Measurements from ENCODE around the gene ITPK1.

The ITPK1 gene

DNA sequence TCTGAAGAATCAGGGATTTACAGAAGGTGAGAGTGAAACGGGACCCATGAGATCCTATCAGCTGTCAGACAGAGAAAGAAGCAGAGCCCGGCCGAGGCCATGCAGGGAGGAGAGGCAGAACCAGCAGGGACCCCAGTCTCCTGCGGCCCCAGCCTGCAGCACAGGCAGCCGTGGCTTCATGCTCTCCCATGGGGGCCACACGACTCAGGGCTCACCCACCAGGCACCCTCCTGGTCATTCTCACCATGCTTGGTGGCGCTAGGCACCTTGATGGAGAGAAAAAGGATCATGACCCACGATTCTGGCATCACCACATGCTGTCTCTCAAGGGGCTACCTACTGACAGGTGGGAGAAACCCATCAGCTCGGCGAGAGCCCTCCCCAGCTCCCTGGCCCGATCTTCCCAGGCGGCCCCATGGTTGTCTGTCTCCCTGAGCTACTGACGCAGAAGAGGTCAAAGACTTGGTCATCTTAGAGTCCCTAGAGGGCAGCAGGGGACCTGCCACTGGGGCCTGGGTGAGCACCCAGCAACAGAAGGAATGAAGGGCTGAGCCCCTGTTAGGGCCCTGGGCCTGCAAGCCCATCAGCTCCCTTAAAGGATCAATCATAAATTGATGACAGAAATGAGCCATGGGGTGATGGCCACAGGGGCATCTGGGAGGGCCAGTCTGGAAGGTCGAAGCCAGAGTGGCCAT, 58.0 kb downstream of the ITPK1 start:
- no peak for DNase-seq

DNA sequence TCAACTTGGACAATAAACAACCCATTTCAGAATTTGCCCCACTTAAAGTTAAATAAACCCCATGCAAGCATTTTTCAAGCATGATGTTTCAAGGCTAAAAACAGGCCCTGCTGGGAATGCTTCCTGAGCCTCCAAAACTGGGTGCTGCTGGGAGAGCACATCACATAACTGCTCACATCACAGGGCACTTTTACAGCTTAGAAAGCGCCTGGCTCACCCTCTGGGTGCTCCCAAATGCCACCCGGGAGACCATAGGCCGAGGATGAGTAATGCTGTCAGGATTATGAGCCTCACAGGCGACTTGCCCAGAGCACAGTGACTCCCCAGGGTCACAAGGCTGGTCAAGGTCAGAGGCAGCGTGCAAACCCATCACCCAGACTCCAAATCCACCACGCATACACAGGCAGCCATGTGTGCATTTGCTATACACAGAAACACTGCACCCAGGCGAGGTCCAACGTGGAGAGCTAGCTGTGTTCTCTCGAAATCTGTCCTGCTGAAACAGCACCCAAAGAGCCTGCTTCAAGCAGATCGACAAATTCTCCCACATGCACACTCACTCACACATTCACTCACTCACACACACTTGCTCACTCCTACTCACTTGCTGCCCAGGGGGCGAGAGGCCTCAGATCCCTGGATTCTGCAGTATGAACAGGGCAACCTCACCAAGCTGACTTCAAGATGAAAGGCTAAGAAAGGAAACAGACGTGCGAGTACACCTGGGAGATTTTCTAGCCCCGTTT, 58.7 kb downstream of the ITPK1 start:
- DNase-seq: no peak

DNA sequence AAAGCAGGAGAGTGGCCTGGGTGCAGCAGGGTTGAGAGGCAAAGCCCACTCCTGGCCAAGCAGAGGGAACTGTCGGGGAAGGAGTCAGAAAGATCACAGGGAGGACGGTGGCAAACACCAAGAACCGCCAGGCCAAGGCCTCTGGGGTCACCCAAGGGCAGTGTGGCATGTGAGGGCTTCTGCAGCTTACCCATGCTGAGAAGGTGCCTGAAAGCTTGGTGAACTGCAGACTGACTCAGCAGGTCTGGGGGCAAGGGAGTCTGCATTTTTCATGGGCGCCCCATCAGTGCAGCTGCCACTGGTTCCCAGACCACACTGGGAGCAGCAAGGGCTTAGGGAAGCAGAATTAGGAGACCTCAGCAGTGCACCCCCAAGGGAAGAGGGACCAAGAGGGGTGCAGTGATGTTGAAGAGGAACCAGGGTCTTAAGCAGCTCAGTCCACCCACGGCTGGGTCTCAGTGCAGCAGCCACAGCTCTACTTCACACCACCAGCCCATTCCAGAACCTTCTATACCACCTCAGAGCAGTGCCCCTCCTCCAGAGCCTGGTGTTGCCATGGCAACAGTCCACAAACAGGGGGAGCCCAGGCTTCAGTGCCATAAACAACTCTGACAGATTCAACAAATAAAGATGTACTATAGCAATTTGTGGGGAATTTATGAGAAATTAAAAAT, 59.4 kb downstream of the ITPK1 start:
- DNase-seq: peak; percentile 19

DNA sequence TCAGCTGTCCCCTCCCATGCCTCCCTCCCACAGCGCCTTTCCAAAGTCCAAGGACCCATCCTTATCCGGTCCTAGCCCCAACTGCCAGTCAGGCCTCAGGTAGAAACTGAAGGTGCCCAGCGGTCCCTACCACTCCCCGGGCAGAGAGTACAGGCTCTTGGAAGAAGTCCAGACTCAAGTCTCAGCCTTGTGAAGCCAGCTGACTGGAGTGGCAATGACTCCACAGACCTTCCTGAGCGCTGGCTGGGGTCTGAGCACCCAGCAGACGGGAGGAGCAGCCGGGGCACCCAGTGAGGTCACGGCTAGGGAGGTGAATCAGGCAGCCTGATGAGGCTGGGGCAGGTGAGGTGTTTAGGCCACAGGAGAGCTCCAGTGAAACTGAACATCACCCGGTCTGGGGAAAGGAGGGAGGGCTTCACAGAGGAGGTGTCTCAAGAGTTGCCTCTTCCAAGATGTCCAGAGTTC, 60.0 kb downstream of the ITPK1 start:
- DNase-seq: no peak

DNA sequence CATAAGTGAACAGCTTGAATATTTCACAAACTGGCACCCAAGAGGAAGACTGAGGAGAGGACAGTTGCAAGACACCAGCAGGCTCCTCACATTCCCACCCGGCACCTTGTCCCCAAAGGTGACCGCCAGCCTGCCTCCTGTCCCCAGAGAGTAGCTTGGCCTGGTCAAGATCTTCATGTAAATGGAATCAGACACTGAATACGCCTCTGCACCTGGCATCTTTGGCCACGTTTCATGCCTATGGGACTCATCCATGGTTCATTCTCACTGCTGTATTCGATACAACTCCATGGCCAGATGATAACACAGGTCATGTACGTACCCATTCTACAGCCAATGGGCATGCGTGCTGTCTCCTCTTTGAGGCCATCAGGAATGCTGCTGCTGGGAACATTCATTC, 60.8 kb downstream of the ITPK1 start:
- DNase-seq: no peak

DNA sequence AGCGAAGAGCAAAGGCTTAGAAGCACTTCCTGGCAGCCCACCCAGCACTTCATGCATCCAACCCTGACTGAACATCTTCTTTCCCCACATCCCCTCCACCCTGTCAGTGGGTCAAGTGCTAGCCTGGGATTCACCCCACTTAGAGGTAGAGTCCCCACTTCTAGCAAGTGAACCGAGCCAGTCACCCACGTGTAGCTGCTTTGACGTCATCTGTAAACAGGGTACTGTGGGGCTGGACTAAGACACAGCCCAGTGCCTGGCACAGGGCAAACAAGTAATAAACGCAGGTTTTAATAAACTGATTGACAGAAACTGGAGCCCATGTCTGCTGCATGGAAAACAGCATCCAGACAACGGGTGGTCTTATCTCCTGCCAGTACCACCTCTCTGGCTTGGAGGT, 61.7 kb downstream of the ITPK1 start:
- no peak for DNase-seq

DNA sequence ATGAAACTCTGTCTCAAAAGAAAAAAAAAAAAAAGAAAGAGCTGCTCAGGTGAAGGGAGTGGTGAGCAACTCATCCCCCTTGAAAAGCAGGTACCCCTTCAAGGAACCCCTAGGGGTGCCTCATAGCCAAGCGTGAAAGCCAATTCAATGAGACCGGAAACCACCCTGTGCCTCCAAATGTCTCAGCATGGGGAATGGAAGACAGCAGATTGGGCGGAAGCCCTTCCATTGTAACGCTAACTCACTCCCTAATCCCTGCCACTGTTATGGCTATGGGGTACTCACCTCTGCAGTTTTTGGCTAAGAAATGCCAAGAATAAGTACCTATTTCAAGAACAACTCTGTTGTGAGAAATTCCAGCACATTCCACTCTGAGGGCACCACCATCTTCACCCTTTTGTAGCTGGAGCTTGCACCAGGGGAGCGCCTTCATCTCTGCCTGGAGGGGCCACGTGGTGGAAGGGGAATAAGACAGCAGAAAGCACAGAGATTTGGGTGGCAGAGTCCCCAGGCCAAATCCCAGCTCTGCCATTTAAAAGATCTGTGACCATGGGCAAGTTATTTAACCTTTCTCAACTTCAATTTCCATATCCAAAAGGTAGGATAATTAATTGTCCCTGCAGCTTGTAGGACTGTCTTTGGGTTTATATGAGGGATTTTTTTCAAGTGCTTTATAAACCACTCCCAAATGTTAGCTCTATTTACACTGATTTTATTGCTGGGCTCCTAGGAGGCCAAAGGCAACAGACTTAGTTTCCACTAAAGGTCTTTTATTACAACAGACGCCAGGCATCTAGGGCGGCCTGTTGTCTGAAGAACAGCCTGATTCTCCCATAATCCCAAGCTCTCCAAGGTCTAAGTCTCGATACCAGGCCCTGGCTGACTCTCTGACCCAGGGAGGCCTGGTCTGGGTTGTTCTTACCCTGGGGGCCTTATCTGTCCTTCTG, 63.9 kb downstream of the ITPK1 start:
- no peak for DNase-seq

DNA sequence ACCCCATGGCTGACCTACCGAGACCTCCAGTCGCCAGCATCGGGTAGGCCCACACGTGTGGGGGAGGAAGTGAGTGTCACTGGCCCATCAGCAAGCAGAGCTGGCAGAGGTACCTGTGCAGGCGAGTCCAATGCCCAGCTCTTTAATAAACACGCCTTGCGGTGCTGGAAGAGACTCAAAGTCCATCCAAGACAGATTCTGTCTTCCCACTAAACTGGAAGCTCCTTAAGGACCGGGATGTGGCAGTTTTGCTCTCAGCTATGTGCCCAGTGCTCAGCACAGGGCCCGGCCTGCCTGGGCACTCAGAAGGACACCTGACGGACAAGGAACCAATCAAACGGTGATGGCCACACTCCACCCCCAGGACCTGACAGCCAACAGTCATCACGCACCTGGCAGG, 65.0 kb downstream of the ITPK1 start:
- DNase-seq: no peak

DNA sequence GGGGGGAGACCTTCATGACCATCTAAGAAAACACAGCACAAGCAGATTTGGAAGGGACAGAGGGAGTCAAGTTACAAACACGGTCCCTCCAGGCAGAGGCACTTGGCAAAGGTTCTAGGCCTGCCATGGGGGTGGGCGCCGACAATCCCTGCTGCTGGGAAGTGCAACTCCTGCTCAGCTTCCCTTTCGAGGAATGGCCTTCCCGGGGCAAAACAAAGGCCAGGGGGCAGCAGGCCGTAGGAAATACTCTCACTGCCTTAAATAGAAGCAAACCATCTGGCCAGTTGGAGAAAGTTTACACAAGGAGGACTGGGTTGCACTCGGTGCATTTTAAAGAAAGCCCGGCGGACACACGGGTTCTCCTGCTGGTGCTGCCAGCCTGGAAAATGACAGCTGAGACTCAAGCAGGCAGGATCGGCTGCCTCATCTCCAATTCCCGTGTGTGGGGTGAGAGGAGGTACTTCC, 65.8 kb downstream of the ITPK1 start:
- DNase-seq: no peak

DNA sequence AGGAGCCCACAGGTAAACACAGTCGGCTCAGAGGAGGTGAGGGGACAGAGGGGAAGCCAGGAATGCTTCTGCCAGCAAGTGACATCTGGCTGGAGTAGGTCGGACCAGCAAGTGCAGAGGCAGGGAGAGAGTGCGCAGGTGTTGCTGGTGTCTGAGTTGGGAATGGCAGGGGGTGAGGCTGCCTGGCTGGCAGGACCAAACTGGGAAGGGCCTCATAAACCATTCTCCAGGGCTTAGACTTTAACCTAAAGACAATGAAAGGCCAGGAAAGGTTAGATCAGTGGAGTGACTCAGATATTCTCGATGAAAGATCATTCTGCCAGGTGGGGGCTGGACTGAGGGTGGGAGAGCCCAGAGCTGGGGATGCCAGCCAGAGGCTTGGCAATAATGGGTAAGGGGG, 66.4 kb downstream of the ITPK1 start:
- DNase-seq: no peak

DNA sequence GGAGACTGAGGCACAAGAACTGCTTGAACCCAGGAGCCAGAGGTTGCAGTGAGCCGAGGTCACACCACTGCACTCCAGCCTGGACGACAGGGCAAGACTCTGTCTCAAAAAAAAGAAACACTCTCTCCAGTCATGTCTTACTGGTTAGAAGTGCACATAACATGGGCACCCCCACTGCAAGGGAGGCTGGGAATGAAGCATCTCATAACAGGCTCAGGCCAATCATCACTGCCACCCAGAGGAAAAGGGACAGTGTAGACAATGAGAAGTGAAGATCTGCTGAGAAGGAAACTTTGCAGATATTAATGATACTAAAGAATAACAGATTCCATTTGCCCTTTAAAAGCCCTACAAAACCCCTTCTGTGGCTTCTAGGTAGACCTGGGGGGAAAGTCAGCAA, 66.9 kb downstream of the ITPK1 start:
- no peak for DNase-seq

DNA sequence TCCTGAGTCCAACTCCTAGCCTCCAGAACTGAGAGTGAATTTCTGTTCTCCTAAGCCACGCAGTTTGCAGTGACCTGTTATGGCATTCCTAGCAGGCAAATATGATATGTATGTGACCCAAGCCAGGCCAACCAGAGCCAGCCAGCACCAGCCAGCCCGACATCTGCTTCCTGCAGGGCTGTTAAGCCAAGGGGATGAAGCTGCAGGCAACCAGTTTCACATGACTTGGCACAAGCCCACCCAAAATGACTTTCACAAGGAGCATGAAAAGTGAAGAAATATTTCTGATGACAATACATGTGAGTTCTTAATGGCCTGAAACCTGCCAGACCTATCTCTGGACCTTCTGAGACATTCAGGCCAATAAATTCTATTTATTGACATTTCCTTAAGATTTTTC, 68.1 kb downstream of the ITPK1 start:
- no peak for DNase-seq

DNA sequence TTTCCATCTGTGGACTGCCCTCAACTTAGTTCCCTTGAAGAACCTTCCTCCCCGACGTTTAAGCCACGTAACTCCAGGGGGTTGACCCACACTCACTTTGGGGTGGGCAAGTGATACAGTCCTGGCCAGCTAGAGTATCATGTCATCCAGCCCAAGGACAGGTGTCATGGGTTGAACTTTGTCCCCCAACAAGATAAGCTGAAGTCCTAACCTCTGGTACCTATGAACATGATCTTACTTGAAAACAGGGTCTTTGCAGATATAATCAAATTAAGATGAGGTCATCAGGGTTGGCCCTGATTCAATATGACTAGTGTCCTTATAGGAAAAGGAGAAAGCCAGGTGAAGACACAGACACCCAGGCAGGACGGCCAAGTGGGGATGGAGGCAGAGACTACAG, 68.6 kb downstream of the ITPK1 start:
- no peak for DNase-seq

DNA sequence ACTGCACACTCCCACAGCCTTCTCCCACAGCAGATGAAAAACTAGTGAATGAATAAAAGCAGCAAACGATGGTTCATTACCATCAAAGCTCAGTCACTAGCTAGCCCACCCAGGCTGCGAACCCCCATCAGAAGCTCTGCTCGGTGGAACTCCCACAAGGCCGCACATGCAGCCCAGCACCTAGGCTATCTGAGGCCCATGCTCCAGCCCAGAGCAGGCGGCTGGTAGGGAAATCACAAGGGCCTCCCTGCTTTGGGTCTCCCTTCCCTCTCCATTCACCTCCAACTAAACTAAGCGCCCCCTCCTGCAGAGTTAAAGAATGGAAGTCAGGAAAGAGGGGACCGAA, 69.0 kb downstream of the ITPK1 start:
- no peak for DNase-seq

DNA sequence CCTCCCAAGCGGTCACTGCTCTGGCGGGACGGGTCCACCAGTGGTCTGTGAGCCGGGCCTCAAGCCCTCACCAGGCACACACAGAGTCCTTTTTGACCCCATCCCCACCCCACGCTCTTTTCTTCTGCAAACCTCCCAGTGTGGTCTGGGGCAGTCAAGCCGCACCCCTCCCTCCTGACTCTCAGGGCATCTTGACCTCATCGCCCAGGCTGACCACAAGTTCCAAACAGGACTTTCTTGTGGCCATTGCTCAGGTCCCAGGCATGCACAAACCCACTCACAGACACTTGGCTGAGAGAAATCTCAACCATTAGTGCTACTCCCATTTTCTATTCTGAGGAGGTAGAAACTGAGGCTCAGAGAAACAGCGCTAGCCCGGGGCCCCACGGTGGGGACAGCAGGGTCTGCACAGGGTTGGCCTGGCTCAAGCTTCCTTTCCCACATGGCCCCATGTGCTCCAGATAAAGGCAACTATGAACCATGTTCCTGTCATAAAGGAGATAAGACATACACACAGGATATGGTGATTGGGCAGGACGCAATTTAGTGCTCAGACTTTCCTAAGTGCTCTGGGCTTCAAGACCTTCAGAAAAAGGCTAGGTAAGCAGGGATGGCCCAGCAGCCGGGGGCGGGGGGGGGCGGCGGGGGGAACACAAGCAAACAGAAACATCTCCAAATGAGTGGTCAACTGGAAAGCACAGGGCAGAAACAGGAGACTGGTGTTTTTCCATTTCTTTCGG, 69.6 kb downstream of the ITPK1 start:
- DNase-seq: no peak

DNA sequence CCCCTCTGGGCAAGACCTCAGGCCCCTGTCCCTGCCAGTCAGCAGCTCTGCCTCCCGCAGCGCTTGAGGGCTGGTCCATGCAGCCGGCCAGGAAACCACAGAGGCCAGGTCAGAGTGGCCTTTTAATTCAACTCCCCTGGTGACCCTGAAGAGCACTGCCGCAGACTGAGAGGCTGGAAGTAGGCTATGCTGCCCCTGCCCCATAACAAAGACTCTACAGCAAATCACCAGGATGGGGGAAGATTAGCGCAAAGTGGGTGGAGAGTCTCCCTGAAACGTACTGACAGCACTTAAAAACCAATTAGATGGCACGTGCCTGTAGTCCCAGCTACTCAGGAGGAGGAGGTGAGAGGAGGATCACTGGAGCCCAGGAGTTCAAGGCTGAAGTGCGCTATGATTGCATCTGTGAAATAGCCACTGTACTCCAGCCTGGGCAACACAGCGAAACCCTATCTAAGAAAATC, 70.5 kb downstream of the ITPK1 start:
- no peak for DNase-seq

DNA sequence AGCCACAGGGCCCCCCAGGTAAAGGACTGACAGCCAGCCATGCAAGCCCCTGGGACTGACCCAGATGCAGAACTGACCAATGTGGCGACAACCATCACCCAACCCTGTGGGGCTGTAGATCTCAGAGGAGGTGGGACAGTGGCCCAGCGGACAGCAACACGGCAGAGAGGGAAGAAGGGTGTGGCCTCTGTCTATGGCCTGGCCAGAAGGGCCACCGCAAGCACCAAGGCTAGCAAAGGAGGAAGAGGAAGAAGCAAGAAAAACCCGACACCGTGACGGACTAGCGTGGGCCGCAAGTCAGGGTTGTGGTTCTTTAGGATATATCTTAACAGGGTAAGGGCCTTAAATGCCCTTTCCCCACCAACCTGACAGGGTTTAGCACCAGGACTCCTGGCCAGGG, 71.2 kb downstream of the ITPK1 start:
- no peak for DNase-seq

DNA sequence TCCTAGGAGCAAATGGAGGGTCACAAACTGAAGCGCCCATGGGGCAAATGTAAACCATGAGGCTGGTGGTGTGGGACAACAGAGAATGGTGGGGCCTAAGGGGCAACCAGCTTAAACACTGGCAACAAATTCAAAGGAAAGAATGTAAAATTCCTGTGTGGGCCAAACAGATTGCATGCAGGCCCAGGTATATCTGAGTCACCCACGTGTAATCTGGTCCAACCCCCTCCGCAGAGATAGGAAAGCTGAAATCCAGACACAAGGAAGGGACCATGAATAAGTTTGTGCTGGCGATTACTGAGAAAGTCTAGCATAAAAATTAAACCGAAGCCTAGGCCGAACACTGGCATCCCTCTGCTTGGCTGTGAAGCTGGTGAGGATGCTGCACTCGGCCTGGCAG, 71.6 kb downstream of the ITPK1 start:
- DNase-seq: no peak

DNA sequence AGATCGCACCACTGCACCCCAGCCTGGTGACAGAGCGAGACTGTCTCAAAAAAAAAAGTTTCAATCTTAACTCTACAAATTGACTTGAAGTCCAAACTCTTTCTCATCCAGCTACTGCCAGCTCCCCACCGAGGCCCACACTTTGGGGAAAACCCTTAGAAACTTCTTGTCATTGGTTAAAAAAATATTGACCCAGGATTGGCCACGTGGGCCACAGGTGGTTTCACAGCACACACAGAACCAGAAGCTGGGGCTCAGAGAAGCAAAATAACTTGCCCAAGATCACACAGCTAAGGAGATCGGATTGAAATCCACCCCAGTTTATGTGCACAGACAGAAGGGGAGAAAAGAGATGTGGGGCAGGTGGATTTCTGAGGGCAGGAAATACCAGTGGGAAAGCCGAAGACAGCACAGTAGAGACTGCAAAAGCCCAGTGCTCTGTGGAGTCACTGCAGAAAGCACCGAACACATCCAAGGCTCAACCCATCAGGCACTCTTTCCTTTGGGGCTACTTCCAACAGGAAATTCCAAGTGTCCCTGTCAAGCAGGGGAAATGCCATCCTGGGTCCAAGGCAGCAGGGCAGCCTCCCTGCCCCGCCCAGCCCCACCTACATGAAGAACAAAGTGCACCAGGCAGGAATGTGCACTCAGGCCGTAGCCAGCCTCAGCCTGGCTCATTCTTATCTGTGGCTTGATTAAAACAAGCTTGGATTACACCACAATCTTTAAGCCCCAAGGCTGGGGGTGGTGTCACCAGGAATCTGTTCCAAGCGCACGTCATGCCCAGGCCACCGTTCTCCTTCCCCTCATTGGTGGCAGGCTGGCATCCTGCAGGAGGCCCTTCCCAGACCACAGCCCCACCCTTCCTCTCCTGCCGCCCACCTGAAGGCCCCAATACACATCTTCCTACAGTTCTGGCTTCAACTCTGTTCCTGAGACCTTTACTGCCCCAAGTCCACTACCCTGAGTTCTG, 72.5 kb downstream of the ITPK1 start:
- no peak for DNase-seq

DNA sequence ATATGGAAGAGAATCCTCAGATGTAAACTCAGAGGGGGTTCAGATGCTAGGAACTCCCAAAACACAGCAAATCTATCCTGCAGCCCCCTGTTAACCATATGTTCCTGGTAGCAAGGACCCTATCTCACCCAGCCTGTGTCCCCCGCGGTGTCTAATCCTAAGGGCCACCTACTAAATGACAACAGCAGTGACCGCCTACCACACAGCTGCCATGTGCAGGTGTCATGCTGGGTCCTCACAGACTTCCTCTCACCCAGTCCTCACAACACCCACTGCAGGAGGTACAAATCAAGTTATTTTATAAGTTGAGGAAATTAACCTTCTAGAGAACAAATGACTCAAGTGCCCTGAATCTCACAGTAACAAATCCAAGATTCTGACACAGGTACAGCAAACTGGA, 73.9 kb downstream of the ITPK1 start:
- DNase-seq: no peak

DNA sequence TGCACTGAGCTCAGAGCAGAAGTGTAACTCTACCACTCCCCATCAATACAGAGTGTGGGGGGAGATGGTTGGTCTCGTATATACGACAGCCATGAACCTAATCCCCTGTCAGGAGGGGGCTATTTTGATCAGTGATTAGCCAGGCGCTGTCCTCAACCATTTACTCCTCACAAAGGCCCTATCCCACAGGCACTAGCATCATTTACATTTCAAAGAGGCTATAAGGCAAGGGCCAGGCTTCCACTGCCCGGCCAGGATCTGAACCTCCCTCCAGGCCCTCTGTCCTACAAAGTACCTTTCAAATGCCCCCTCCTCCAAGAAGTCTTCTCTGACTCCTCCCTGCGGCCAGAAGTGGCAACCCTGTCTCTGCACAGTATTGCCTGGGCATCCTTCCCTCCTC, 74.7 kb downstream of the ITPK1 start:
- DNase-seq: no peak
